ENCODE measurements around the gene SLC43A2.
A peak's percentile ranks its signal among the peaks of the same experiment; 100 is the strongest.

GRCh38 chr17:1629504-1630310 lies 1.1 kb upstream of the SLC43A2 start:
- TF ChIP-seq, protein P1, sequence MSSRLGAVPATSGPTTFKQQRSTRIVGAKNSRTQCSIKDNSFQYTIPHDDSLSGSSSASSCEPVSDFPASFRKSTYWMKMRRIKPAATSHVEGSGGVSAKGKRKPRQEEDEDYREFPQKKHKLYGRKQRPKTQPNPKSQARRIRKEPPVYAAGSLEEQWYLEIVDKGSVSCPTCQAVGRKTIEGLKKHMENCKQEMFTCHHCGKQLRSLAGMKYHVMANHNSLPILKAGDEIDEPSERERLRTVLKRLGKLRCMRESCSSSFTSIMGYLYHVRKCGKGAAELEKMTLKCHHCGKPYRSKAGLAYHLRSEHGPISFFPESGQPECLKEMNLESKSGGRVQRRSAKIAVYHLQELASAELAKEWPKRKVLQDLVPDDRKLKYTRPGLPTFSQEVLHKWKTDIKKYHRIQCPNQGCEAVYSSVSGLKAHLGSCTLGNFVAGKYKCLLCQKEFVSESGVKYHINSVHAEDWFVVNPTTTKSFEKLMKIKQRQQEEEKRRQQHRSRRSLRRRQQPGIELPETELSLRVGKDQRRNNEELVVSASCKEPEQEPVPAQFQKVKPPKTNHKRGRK (CRISPR knock-in tag; IDR thresholded peaks at IDR 0.05; ENCODE audit: borderline replicate concordance), result no peak
- TF ChIP-seq ETV6 (CRISPR knock-in tag; IDR thresholded peaks at IDR 0.05) (no peak), MYBL2 (CRISPR knock-in tag; IDR thresholded peaks at IDR 0.05) (no peak), FOXJ3 (CRISPR knock-in tag; IDR thresholded peaks at IDR 0.05; ENCODE audit: borderline replicate concordance) (no peak), SMAD4 (CRISPR knock-in tag; IDR thresholded peaks at IDR 0.05) (no peak)
- TF ChIP-seq, protein P2, sequence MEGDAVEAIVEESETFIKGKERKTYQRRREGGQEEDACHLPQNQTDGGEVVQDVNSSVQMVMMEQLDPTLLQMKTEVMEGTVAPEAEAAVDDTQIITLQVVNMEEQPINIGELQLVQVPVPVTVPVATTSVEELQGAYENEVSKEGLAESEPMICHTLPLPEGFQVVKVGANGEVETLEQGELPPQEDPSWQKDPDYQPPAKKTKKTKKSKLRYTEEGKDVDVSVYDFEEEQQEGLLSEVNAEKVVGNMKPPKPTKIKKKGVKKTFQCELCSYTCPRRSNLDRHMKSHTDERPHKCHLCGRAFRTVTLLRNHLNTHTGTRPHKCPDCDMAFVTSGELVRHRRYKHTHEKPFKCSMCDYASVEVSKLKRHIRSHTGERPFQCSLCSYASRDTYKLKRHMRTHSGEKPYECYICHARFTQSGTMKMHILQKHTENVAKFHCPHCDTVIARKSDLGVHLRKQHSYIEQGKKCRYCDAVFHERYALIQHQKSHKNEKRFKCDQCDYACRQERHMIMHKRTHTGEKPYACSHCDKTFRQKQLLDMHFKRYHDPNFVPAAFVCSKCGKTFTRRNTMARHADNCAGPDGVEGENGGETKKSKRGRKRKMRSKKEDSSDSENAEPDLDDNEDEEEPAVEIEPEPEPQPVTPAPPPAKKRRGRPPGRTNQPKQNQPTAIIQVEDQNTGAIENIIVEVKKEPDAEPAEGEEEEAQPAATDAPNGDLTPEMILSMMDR (IDR thresholded peaks at IDR 0.05), result peak; percentile 44; the same call in 1 of the 2 replicates
- TF ChIP-seq, protein P3, sequence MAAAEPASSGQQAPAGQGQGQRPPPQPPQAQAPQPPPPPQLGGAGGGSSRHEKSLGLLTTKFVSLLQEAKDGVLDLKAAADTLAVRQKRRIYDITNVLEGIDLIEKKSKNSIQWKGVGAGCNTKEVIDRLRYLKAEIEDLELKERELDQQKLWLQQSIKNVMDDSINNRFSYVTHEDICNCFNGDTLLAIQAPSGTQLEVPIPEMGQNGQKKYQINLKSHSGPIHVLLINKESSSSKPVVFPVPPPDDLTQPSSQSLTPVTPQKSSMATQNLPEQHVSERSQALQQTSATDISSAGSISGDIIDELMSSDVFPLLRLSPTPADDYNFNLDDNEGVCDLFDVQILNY (CRISPR knock-in tag; IDR thresholded peaks at IDR 0.05), result no peak
- TF ChIP-seq, protein P4, sequence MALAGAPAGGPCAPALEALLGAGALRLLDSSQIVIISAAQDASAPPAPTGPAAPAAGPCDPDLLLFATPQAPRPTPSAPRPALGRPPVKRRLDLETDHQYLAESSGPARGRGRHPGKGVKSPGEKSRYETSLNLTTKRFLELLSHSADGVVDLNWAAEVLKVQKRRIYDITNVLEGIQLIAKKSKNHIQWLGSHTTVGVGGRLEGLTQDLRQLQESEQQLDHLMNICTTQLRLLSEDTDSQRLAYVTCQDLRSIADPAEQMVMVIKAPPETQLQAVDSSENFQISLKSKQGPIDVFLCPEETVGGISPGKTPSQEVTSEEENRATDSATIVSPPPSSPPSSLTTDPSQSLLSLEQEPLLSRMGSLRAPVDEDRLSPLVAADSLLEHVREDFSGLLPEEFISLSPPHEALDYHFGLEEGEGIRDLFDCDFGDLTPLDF (CRISPR knock-in tag; IDR thresholded peaks at IDR 0.05), result no peak
